ENCODE measurements around the gene RHOC.

Gene RHOC

GRCh38 chr1:112700290-112701226 lies 6.4 kb downstream of the RHOC start:
- Mint-ChIP-seq H3K4me3 (peak overlapping the region; percentile 57 to 77 (median 74)), H3K27ac (peak overlapping the region; percentile 92 to 95 (median 93))

GRCh38 chr1:112699425-112700144 lies 7.3 kb downstream of the RHOC start:
- Mint-ChIP-seq H3K27ac (peak overlapping the region; percentile 92 to 95 (median 93)), H3K4me3 (peak overlapping the region in 2 of 3 experiments; percentile 32 to 37), H3K9me3 (no peaks in the 10 kb centered on the region), H3K4me1 (peaks cover 66% of the 10 kb centered on the region), H3K27me3 (ENCODE audit: low read depth) (peaks cover 4% of the 10 kb centered on the region), H3K36me3 (ENCODE audit: low read depth) (peaks cover 72% of the 10 kb centered on the region)
- no peak for TF ChIP-seq CTCF (IDR thresholded peaks at IDR 0.05; ENCODE audit: unreplicated experiment in 3 of 3)

More at GRCh38 chr1:112700290-112701226, 6.4 kb downstream of the RHOC start:
- H3K27me3 Mint-ChIP-seq (ENCODE audit: low read depth): peaks cover 4% of the 10 kb centered on the region
- no peak for TF ChIP-seq CTCF (IDR thresholded peaks at IDR 0.05; ENCODE audit: unreplicated experiment in 3 of 3)
- H3K9me3 Mint-ChIP-seq: no peaks in the 10 kb centered on the region
- H3K36me3 Mint-ChIP-seq (ENCODE audit: low read depth): peaks cover 65% of the 10 kb centered on the region
- H3K4me1 Mint-ChIP-seq: peaks cover 75% of the 10 kb centered on the region

- Mint-ChIP-seq H3K27me3 (ENCODE audit: low read depth) (peaks cover 4% of the 10 kb centered on the region), H3K4me3 (no peak overlapping the region), H3K9me3 (no peaks in the 10 kb centered on the region), H3K4me1 (peaks cover 56% of the 10 kb centered on the region), H3K36me3 (ENCODE audit: low read depth) (peaks cover 71% of the 10 kb centered on the region), H3K27ac (peak overlapping the region; percentile 92 to 95 (median 93))
- no peak for TF ChIP-seq CTCF (IDR thresholded peaks at IDR 0.05; ENCODE audit: unreplicated experiment in 3 of 3)
Observed at GRCh38 chr1:112698366-112699310, 8.3 kb downstream of the RHOC start.

GRCh38 chr1:112697781-112698201 lies 9.1 kb downstream of the RHOC start:
- peaks cover 48% of the 10 kb centered on the region for H3K4me1 Mint-ChIP-seq
- peak overlapping the region in 2 of 3 experiments; percentile 51 to 60 for H3K27ac Mint-ChIP-seq
- no peaks in the 10 kb centered on the region for H3K9me3 Mint-ChIP-seq
- H3K27me3 Mint-ChIP-seq (ENCODE audit: low read depth): peaks cover 4% of the 10 kb centered on the region
- no peak overlapping the region for H3K4me3 Mint-ChIP-seq
- TF ChIP-seq CTCF (IDR thresholded peaks at IDR 0.05; ENCODE audit: unreplicated experiment in 3 of 3): no peak
- peaks cover 70% of the 10 kb centered on the region for H3K36me3 Mint-ChIP-seq (ENCODE audit: low read depth)

- peaks cover 38% of the 10 kb centered on the region for H3K4me1 Mint-ChIP-seq
- H3K9me3 Mint-ChIP-seq: no peaks in the 10 kb centered on the region
- no peak for TF ChIP-seq CTCF (IDR thresholded peaks at IDR 0.05; ENCODE audit: unreplicated experiment in 3 of 3)
- peaks cover 4% of the 10 kb centered on the region for H3K27me3 Mint-ChIP-seq (ENCODE audit: low read depth)
- peaks cover 70% of the 10 kb centered on the region for H3K36me3 Mint-ChIP-seq (ENCODE audit: low read depth)
- no peak overlapping the region for H3K4me3 Mint-ChIP-seq
- peak overlapping the region in 2 of 3 experiments; percentile 51 to 70 for H3K27ac Mint-ChIP-seq
Observed at GRCh38 chr1:112696578-112697314, 10.2 kb downstream of the RHOC start.
